GM19463 (cell line): ENCODE data around the gene RIMS3.
"Not testable (repeated sequence)": the region's sequence is repeated elsewhere in the genome, so short reads cannot be mapped to it uniquely, and the experiment has no call there.

Experiments
- ATAC-seq: cut with Tn5 transposase; IDR thresholded peaks from one replicate; pipeline ENCODE4 v1.9.1; 2021; ENCODE audit warnings: mild to moderate bottlenecking, moderate library complexity; ENCODE audit not compliant: unreplicated experiment

RIMS3 gene

GRCh38 chr1:40594187-40594531 lies 71.3 kb downstream of the RIMS3 start:
- no peak for ATAC-seq

- ATAC-seq = no peak
Observed at GRCh38 chr1:40593449-40594186, 71.9 kb downstream of the RIMS3 start.

DNA sequence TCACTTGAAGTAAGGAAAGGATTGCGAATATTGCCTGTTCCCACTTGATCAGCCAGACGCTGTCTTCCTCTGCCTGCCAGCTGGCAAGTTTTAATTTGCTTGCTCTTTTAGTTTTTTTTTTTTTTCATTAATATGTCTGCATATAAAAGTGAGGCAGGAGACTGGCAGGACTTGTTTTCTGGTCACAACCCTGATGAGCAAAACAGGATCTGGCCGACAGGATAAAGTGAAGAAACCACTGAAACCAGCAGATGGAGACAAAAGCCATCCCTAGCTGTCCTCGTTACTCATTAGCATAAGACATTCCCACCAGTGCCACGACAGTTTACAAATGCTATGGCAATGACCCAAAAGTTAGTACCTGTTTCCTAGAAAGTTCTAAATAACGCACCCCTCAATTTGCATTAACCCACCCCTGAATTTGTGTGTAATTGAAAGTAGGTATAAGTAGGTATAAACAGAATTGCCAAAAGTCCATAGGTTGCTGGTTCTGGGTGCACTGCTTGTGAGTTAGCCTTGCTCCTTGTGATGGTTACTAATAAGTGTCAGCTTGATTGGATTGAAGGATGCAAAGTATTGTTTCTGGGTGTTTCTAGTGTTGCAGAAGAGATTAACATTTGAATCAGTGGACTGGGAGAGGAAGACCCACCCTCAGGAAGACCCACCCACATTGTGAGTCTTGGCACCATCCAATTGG lies 73.2 kb downstream of the RIMS3 start:
- ATAC-seq = no peak

GRCh38 chr1:40588586-40588985 lies 76.9 kb downstream of the RIMS3 start:
- ATAC-seq = no peak

GRCh38 chr1:40583980-40584379 lies 81.5 kb downstream of the RIMS3 start:
- no peak for ATAC-seq

DNA sequence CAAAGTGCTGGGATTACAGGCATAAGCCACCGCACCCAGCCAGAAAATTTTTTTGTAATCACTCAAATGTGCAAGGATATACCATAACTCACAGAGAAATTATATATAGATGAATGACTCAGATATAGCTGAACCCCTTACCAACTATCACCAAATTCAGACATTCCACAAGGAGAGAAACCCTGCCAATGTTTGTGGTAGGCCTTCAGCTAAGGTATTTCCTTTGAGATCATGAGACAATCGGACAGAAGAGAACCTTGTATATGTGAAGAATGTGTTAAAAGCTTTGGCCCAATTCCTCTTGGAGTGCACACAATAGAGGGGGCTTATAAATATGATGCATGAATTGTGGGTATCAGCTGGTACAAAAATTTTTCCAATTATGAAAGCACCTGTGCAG lies 83.4 kb downstream of the RIMS3 start:
- no peak for ATAC-seq

GRCh38 chr1:40575336-40575735 lies 90.1 kb downstream of the RIMS3 start:
- no peak for ATAC-seq

GRCh38 chr1:40574805-40575204 lies 90.7 kb downstream of the RIMS3 start:
- not testable (repeated sequence) for ATAC-seq
